Measurements from ENCODE around the gene GZMM.
"Not testable (repeated sequence)": the region's sequence is repeated elsewhere in the genome, so short reads cannot be mapped to it uniquely, and the experiment has no call there.

DNA sequence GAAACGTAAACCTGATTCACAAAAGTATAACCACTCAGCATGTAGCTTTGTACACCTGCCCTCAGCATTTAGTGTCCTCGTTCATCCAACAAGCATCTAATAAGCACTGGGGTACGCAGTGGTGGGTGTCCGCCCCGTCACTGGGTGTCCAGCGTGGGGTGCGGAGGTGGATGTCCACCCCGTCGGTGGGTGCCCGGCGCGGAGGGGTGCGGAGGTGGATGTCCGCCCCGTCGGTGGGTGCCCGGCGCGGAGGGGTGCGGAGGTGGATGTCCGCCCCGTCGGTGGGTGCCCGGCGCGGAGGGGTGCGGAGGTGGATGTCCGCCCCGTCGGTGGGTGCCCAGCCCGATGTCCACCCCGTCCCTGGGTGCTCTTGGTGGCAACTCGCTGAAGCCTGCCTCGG lies 41.3 kb downstream of the GZMM start:
- TF ChIP-seq CTCF, POLR2A, EP300 (IDR thresholded peaks at IDR 0.05): not testable (repeated sequence)
